DOHH2 (cell line): ENCODE measurements around the gene CDS2.

Experiments used
- H3F3A ChIP-seq: fragments of 200-600 bp; sonication (generic), shearing (Covaris generic); 2 replicates; pipeline ENCODE4 v1.6.0; 2016; ENCODE audit warnings: antibody characterized with exemption, mild to moderate bottlenecking; ENCODE audit not compliant: control insufficient read depth, insufficient read depth
- H3K27ac ChIP-seq: fragments of 200-600 bp; sonication (generic); 2 replicates; pipeline ENCODE4 v1.5.1; 2014; ENCODE audit warnings: low read depth, mild to moderate bottlenecking, low read length, moderate library complexity
- H3K27me3 ChIP-seq: fragments of 200-600 bp; sonication (generic); 2 replicates; pipeline ENCODE4 v1.6.1; 2014; ENCODE audit warnings: mild to moderate bottlenecking, low read length, mixed read lengths; ENCODE audit not compliant: control insufficient read depth
- H3K36me3 ChIP-seq: fragments of 200-600 bp; sonication (generic); 2 replicates; pipeline ENCODE4 v1.6.1; 2014; ENCODE audit warnings: mild to moderate bottlenecking, low read length, moderate library complexity, mixed read lengths; ENCODE audit not compliant: control insufficient read depth
- H3K4me1 ChIP-seq: fragments of 200-600 bp; sonication (generic); 2 replicates; pipeline ENCODE4 v1.6.1; 2014; ENCODE audit warnings: mild to moderate bottlenecking, low read length, mixed read lengths; ENCODE audit not compliant: control insufficient read depth
- H3K4me2 ChIP-seq: fragments of 200-600 bp; sonication (generic); 2 replicates; pipeline ENCODE4 v1.6.0; 2014; ENCODE audit warnings: mild to moderate bottlenecking, low read length, moderate library complexity
- H3K4me3 ChIP-seq: fragments of 200-600 bp; sonication (generic); 2 replicates; pipeline ENCODE4 v1.5.1; 2014; ENCODE audit warnings: mild to moderate bottlenecking, low read length, mixed read lengths
- H3K79me2 ChIP-seq: fragments of 200-600 bp; sonication (generic); 2 replicates; pipeline ENCODE4 v1.6.1; 2014; ENCODE audit warnings: mild to moderate bottlenecking, low read length, mixed read lengths; ENCODE audit not compliant: control insufficient read depth
- H3K9me2 ChIP-seq: fragments of 200-600 bp; sonication (generic); replicated peaks from 2 replicates; pipeline ENCODE4 v1.6.1; 2014; ENCODE audit warnings: mild to moderate bottlenecking, low read length, mixed read lengths; ENCODE audit not compliant: control insufficient read depth
- H3K9me3 ChIP-seq: fragments of 200-600 bp; sonication (generic); 2 replicates; pipeline ENCODE4 v1.6.1; 2014; ENCODE audit warnings: antibody characterized with exemption, low read length, mixed read lengths; ENCODE audit not compliant: control insufficient read depth, insufficient read depth
- H4K20me1 ChIP-seq: fragments of 200-600 bp; sonication (generic); 2 replicates; pipeline ENCODE4 v1.6.0; 2014; ENCODE audit warnings: low read depth, mild to moderate bottlenecking, antibody characterized with exemption, low read length, moderate library complexity; ENCODE audit not compliant: control insufficient read depth, insufficient read depth
- CTCF ChIP-seq: fragments of 200-600 bp; sonication (generic); IDR thresholded peaks from one replicate; pipeline ENCODE4 v1.5.1; 2014; ENCODE audit warnings: antibody characterized with exemption, mild to moderate bottlenecking, low read depth, low read length; ENCODE audit not compliant: poor library complexity, severe bottlenecking
- EZH2phosphoT487 ChIP-seq: fragments of 200-600 bp; sonication (generic); IDR thresholded peaks from 2 replicates; pipeline ENCODE4 v1.6.1; 2017; ENCODE audit warnings: borderline replicate concordance, mild to moderate bottlenecking, antibody characterized with exemption, low read length, moderate library complexity, mixed read lengths

The CDS2 gene

DNA sequence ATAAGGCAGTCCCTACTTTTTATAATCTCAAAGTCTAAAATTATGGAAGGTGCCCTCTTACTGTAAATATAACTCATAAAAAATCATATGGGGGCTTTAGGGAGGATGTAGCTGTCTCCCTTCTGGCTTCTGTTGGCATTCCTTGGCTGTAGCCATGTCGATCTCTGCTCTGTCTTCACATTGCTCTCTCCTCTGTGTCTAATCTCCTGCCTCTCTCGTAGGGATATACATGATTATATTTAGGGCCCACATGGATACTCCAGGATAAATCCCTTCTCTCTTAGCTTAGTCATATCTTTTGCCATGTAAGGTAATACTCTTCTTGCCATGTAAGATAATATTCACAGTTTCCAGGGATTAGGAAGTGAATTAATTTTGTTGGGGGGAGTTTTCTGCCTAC is 28.6 kb downstream of the CDS2 start:
- Histone ChIP-seq H3K79me2 (peaks cover 64% of the 10 kb centered on the region), H3K4me3 (no peak overlapping the region), H3F3A (no peaks in the 10 kb centered on the region), H3K4me1 (no peaks in the 10 kb centered on the region), H3K4me2 (no peak overlapping the region), H3K9me3 (no peaks in the 10 kb centered on the region), H3K27me3 (no peaks in the 10 kb centered on the region), H3K9me2 (no peaks in the 10 kb centered on the region), H3K36me3 (0 out of 2 replicates have a peak, but pooled peaks cover 2% of the 10 kb centered on the region), H3K27ac (no peak overlapping the region), H4K20me1 (no peaks in the 10 kb centered on the region)
- TF ChIP-seq EZH2phosphoT487, result no peak

- H3K4me3 ChIP-seq, result no peak overlapping the region
- no peak overlapping the region for H3K27ac ChIP-seq
- no peaks in the 10 kb centered on the region for H4K20me1 ChIP-seq
- no peaks in the 10 kb centered on the region for H3F3A ChIP-seq
- H3K4me2 ChIP-seq, result no peak overlapping the region
- no peaks in the 10 kb centered on the region for H3K27me3 ChIP-seq
- no peaks in the 10 kb centered on the region for H3K9me2 ChIP-seq
- H3K36me3 ChIP-seq, result 0 out of 2 replicates have a peak, but pooled peaks cover 2% of the 10 kb centered on the region
- no peaks in the 10 kb centered on the region for H3K9me3 ChIP-seq
- TF ChIP-seq EZH2phosphoT487 (no peak), CTCF (no peak)
- H3K79me2 ChIP-seq, result peaks cover 68% of the 10 kb centered on the region
- H3K4me1 ChIP-seq, result peaks cover 6% of the 10 kb centered on the region
Observed at GRCh38 chr20:5156675-5157448, 30.1 kb downstream of the CDS2 start.

DNA sequence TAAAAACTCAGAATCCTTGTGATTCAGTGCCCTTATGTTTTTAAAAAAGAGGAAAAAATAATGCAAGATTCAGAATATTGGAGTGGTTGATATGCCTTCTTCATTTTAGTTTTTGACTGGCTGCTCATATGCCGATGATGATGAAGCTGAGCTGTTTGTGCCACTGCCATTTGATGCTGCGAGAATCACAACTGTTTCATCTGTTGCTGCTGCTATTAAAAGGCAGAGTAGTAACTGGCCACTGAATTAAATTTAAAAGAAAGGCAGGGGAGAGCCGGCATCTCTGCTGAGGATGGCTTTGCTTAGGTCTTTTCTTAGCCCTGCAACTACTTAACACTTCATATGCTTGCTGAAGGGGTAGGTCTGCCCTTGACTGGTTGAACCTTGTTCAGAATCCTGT is 33.1 kb downstream of the CDS2 start:
- Histone ChIP-seq H3F3A (no peaks in the 10 kb centered on the region), H3K27ac (no peak overlapping the region), H3K4me3 (no peak overlapping the region), H3K27me3 (no peaks in the 10 kb centered on the region), H3K4me1 (peaks cover 6% of the 10 kb centered on the region), H3K4me2 (no peak overlapping the region), H4K20me1 (no peaks in the 10 kb centered on the region), H3K79me2 (peaks cover 69% of the 10 kb centered on the region), H3K36me3 (no peaks in the 10 kb centered on the region), H3K9me3 (no peaks in the 10 kb centered on the region), H3K9me2 (no peaks in the 10 kb centered on the region)
- TF ChIP-seq CTCF (no peak), EZH2phosphoT487 (no peak)

GRCh38 chr20:5160882-5161281 is 34.1 kb downstream of the CDS2 start:
- no peaks in the 10 kb centered on the region for H3K36me3 ChIP-seq
- TF ChIP-seq EZH2phosphoT487 (no peak), CTCF (no peak)
- H3K4me1 ChIP-seq, result peaks cover 6% of the 10 kb centered on the region
- H3F3A ChIP-seq, result no peaks in the 10 kb centered on the region
- H4K20me1 ChIP-seq, result no peaks in the 10 kb centered on the region
- H3K4me2 ChIP-seq, result no peak overlapping the region
- no peaks in the 10 kb centered on the region for H3K27me3 ChIP-seq
- peaks cover 67% of the 10 kb centered on the region for H3K79me2 ChIP-seq
- H3K9me3 ChIP-seq, result no peaks in the 10 kb centered on the region
- no peak overlapping the region for H3K4me3 ChIP-seq
- no peak overlapping the region for H3K27ac ChIP-seq
- no peaks in the 10 kb centered on the region for H3K9me2 ChIP-seq
